Breast epithelium (tissue), 4 donors: ENCODE measurements around the gene CCL22. TPM values are rescaled to one million over a fixed set of nuclear protein-coding genes. Genes with fewer than 3 reads are reported as not detected.

ENCODE experiments used
- DNase-seq, 2 donors: peaks; one replicate each; pipeline ENCODE4 v3.0.0-alpha.2; 2019; ENCODE audit warnings: low spot score in 2 of 2
- H3K27ac ChIP-seq, 2 donors: fragments of 200-600 bp; sonication (generic) in 1 of 2; one replicate each; pipeline ENCODE4 v1.5.1; 2016 to 2019; ENCODE audit warnings: mild to moderate bottlenecking in 1 of 2
- H3K27me3 ChIP-seq, 2 donors: fragments of 200-600 bp; sonication (generic) in 1 of 2; one replicate each; pipeline versions ENCODE4 v1.5.1 to v1.6.0; 2017 to 2019; ENCODE audit warnings: control low read depth in 1 of 2, mild to moderate bottlenecking in 1 of 2
- H3K36me3 ChIP-seq: fragments of 200-600 bp; one replicate; pipeline ENCODE4 v1.5.1; 2019
- H3K4me1 ChIP-seq, 2 donors: fragments of 200-600 bp; sonication (generic); one replicate each; pipeline ENCODE4 v1.5.1; 2016 to 2019; ENCODE audit warnings: control low read depth in 1 of 2
- H3K4me3 ChIP-seq, 3 donors: fragments of 200-600 bp; sonication (generic); 1 replicate in 2 of 3; 2 replicates in 1 of 3; pipeline ENCODE4 v1.5.1; 2016 to 2019; ENCODE audit warnings: mild to moderate bottlenecking in 3 of 3, moderate library complexity in 2 of 3
- H3K9me3 ChIP-seq, 2 donors: fragments of 200-600 bp; sonication (generic) in 1 of 2; one replicate each; pipeline ENCODE4 v1.5.1; 2016 to 2019; ENCODE audit warnings: control low read depth in 1 of 2
- CTCF ChIP-seq, 3 donors: fragments of 450-650 bp; IDR thresholded peaks; one replicate each; pipeline ENCODE4 v1.5.1; 2016 to 2017; ENCODE audit warnings: antibody characterized with exemption in 3 of 3, mild to moderate bottlenecking in 3 of 3, moderate library complexity in 3 of 3
- POLR2A ChIP-seq: fragments of 450-650 bp; IDR thresholded peaks from one replicate; pipeline ENCODE4 v1.6.1; 2016; ENCODE audit warnings: antibody characterized with exemption, mild to moderate bottlenecking, moderate library complexity
- POLR2AphosphoS5 ChIP-seq, 3 donors: sonication (generic); formaldehyde crosslinking; IDR thresholded peaks; one replicate each; pipeline ENCODE4 v1.6.1; 2017; ENCODE audit warnings: antibody characterized with exemption in 3 of 3
- intact Hi-C: fragments of 100-400 bp; cut with DNase I; formaldehyde crosslinking; loops from one replicate; pipeline ENCODE4 v1.15.1; 2023; ENCODE audit warnings: low total_unique reads
- total RNA-seq, 3 donors: library from RNA; depleted of rRNA; stranded (reverse); fragments of >200 nt; gene quantifications; one replicate each; pipeline ENCODE4 v1.1.0, GENCODE V29; 2016

Gene CCL22
- total RNA-seq, 3 donors from 2014 or later: 0.15 to 0.33 (median 0.16) TPM

- Histone ChIP-seq H3K9me3 (peaks cover 0 to 4% of the 10 kb centered on the region in 2 donors), H3K4me3 (no peak overlapping the region), H3K4me1 (no peaks in the 10 kb centered on the region), H3K27ac (no peak overlapping the region), H3K27me3 (no peaks in the 10 kb centered on the region), H3K36me3 (no peaks in the 10 kb centered on the region)
- DNase-seq: no peak
- TF ChIP-seq CTCF (IDR thresholded peaks at IDR 0.05) (no peak), POLR2AphosphoS5 (IDR thresholded peaks at IDR 0.05) (no peak), POLR2A (no peak)
- intact Hi-C loops: no loop called here
These were observed 28.8 kb upstream of the CCL22 start for GRCh38 chr16:57329718-57330327.

- no peaks in the 10 kb centered on the region for H3K27me3 ChIP-seq
- H3K4me3 ChIP-seq: no peak overlapping the region
- DNase-seq: no peak
- peaks cover 0 to 4% of the 10 kb centered on the region in 2 donors for H3K9me3 ChIP-seq
- H3K27ac ChIP-seq: no peak overlapping the region
- H3K36me3 ChIP-seq: no peaks in the 10 kb centered on the region
- intact Hi-C loops: no loop called here
- TF ChIP-seq CTCF (IDR thresholded peaks at IDR 0.05) (no peak), POLR2AphosphoS5 (IDR thresholded peaks at IDR 0.05) (no peak), POLR2A (no peak)
- no peaks in the 10 kb centered on the region for H3K4me1 ChIP-seq
These were observed 27.2 kb upstream of the CCL22 start for GRCh38 chr16:57331355-57331754.

- Histone ChIP-seq H3K4me3 (no peak overlapping the region), H3K4me1 (no peaks in the 10 kb centered on the region), H3K36me3 (no peaks in the 10 kb centered on the region), H3K9me3 (peaks cover 0 to 4% of the 10 kb centered on the region in 2 donors), H3K27ac (no peak overlapping the region), H3K27me3 (no peaks in the 10 kb centered on the region)
- intact Hi-C loops: no loop called here
- DNase-seq: no peak
- no peak for TF ChIP-seq CTCF (IDR thresholded peaks at IDR 0.05)
- no peak for TF ChIP-seq POLR2A
- no peak for TF ChIP-seq POLR2AphosphoS5 (IDR thresholded peaks at IDR 0.05)
These were observed 25.2 kb upstream of the CCL22 start for GRCh38 chr16:57333402-57333801.

GRCh38 chr16:57335366-57335765, 23.2 kb upstream of the CCL22 start:
- Histone ChIP-seq H3K4me1 (no peaks in the 10 kb centered on the region), H3K9me3 (peaks cover 0 to 4% of the 10 kb centered on the region in 2 donors), H3K36me3 (no peaks in the 10 kb centered on the region), H3K27ac (no peak overlapping the region), H3K4me3 (no peak overlapping the region), H3K27me3 (no peaks in the 10 kb centered on the region)
- TF ChIP-seq POLR2A (no peak), CTCF (IDR thresholded peaks at IDR 0.05) (no peak), POLR2AphosphoS5 (IDR thresholded peaks at IDR 0.05) (no peak)
- DNase-seq: no peak
- intact Hi-C loops: no loop called here

- peak overlapping the region; percentile 93 to 95 for H3K27ac ChIP-seq
These were observed 17.5 kb upstream of the CCL22 start for GRCh38 chr16:57341062-57341440.

More at GRCh38 chr16:57341062-57341440, 17.5 kb upstream of the CCL22 start:
- H3K4me1 ChIP-seq: peaks cover 0 to 4% of the 10 kb centered on the region in 2 donors
- intact Hi-C loops: no loop called here
- no peak overlapping the region for H3K4me3 ChIP-seq
- no peaks in the 10 kb centered on the region for H3K36me3 ChIP-seq
- no peaks in the 10 kb centered on the region for H3K9me3 ChIP-seq
- no peaks in the 10 kb centered on the region for H3K27me3 ChIP-seq
- no peak for DNase-seq
- TF ChIP-seq POLR2AphosphoS5 (IDR thresholded peaks at IDR 0.05) (no peak), CTCF (IDR thresholded peaks at IDR 0.05) (no peak), POLR2A (no peak)
